Vagina (tissue), 2 donors: ENCODE measurements around the gene SACM1L.
"Not testable (repeated sequence)": the region's sequence is repeated elsewhere in the genome, so short reads cannot be mapped to it uniquely, and the experiment has no call there.

ENCODE experiments used
- POLR2AphosphoS5 ChIP-seq, 2 donors: sonication (generic); formaldehyde crosslinking; IDR thresholded peaks; one replicate each; pipeline ENCODE4 v1.9.0; 2017; ENCODE audit warnings: antibody characterized with exemption in 2 of 2, mild to moderate bottlenecking in 2 of 2, low read depth in 1 of 2; ENCODE audit not compliant: insufficient read depth in 1 of 2
- TF ChIP-seq, protein P1 (sequence below), 3 experiments: fragments of 450-650 bp in 2 of 3; fragments of 200-600 bp in 1 of 3; sonication (generic) in 1 of 3; IDR thresholded peaks; one replicate each; pipeline ENCODE4 v1.5.1; 2017 to 2019; ENCODE audit warnings: antibody characterized with exemption in 3 of 3, mild to moderate bottlenecking in 2 of 3, moderate library complexity in 2 of 3

DNA sequence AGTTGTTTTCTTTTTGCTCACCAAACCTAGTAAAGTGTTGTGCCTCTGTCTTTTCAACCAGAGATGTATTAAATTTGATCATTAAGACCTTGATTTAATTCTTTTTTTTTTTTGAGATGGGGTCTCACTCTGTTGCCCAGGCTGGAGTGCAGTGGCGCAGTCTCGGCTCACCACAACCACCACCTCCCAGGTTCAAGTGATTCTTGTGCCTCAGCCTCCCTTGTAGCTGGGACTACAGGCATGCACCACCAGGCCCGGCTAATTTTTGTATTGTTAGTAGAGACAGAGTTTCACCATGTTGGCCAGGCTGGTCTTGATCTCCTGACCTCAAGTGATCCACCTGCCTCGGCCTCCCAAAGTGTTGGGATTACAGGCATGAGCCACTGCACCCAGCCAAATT lies 6.0 kb downstream of the SACM1L start:
- TF ChIP-seq, protein P1, sequence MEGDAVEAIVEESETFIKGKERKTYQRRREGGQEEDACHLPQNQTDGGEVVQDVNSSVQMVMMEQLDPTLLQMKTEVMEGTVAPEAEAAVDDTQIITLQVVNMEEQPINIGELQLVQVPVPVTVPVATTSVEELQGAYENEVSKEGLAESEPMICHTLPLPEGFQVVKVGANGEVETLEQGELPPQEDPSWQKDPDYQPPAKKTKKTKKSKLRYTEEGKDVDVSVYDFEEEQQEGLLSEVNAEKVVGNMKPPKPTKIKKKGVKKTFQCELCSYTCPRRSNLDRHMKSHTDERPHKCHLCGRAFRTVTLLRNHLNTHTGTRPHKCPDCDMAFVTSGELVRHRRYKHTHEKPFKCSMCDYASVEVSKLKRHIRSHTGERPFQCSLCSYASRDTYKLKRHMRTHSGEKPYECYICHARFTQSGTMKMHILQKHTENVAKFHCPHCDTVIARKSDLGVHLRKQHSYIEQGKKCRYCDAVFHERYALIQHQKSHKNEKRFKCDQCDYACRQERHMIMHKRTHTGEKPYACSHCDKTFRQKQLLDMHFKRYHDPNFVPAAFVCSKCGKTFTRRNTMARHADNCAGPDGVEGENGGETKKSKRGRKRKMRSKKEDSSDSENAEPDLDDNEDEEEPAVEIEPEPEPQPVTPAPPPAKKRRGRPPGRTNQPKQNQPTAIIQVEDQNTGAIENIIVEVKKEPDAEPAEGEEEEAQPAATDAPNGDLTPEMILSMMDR (IDR thresholded peaks at IDR 0.05): not testable (repeated sequence)
- not testable (repeated sequence) for TF ChIP-seq POLR2AphosphoS5 (IDR thresholded peaks at IDR 0.05; ENCODE audit: insufficient read depth in 1 of 2, low read depth in 1 of 2)
